ENCODE measurements around the gene PDE4D. TPM values are rescaled to one million over a fixed set of nuclear protein-coding genes. Genes with fewer than 3 reads are reported as not detected.

The PDE4D gene
- total RNA-seq, 1 experiment from 2014 or later, result 2.4 TPM

GRCh38 chr5:59088546-59088945, 805.0 kb downstream of the PDE4D start:
- no peak for ATAC-seq
- ChIA-PET CTCF (no interaction called here), POLR2A (no interaction called here)
- no peaks in the 10 kb centered on the region for H3K4me1 ChIP-seq (ENCODE audit: control insufficient read depth, insufficient read depth, low read length)
- H3K27me3 ChIP-seq (ENCODE audit: control insufficient read depth, insufficient read depth, low read length), result no peaks in the 10 kb centered on the region; the same call in 1 of the 2 replicates
- BruUV-seq (replicated peaks), result no TSS peak
- H3K36me3 ChIP-seq (ENCODE audit: control insufficient read depth, insufficient read depth, low read length), result no peaks in the 10 kb centered on the region
- H3K4me3 ChIP-seq (ENCODE audit: low read depth in 2 of 2, low read length in 2 of 2), result no peak overlapping the region
- DNase-seq (ENCODE audit: low read depth, low spot score), result no peak
- no peak overlapping the region for H3K27ac ChIP-seq (ENCODE audit: low read length)
- no peak for TF ChIP-seq REST (IDR thresholded peaks at IDR 0.05; ENCODE audit: insufficient read depth in 1 of 2, low read depth in 2 of 2, low read length in 1 of 2)
- no peak for TF ChIP-seq CTCF (IDR thresholded peaks at IDR 0.05)
- TF ChIP-seq SIN3A (IDR thresholded peaks at IDR 0.05; ENCODE audit: borderline replicate concordance, insufficient read depth, low read depth, low read length), result no peak
- TF ChIP-seq POLR2AphosphoS5 (IDR thresholded peaks at IDR 0.05; ENCODE audit: low read depth, low read length), result no peak
- TF ChIP-seq TCF7L2 (IDR thresholded peaks at IDR 0.05; ENCODE audit: low read depth, low read length), result no peak
- no peaks in the 10 kb centered on the region for H3K9me3 ChIP-seq (ENCODE audit: control insufficient read depth, insufficient read depth, low read depth, low read length)
- in situ Hi-C loops (cut with HindIII; ENCODE audit: low pct_unique_long_range_greater_than_20kb, low sequenced_read_pairs) (no loop called here), intact Hi-C loops (cut with micrococcal nuclease; ENCODE audit: unreplicated experiment) (no loop called here)

GRCh38 chr5:59086024-59086423, 807.5 kb downstream of the PDE4D start:
- Histone ChIP-seq H3K27me3 (ENCODE audit: control insufficient read depth, insufficient read depth, low read length) (no peaks in the 10 kb centered on the region; the same call in 1 of the 2 replicates), H3K27ac (ENCODE audit: low read length) (no peak overlapping the region), H3K9me3 (ENCODE audit: control insufficient read depth, insufficient read depth, low read depth, low read length) (no peaks in the 10 kb centered on the region), H3K4me3 (ENCODE audit: low read depth in 2 of 2, low read length in 2 of 2) (no peak overlapping the region), H3K4me1 (ENCODE audit: control insufficient read depth, insufficient read depth, low read length) (no peaks in the 10 kb centered on the region), H3K36me3 (ENCODE audit: control insufficient read depth, insufficient read depth, low read length) (no peaks in the 10 kb centered on the region)
- in situ Hi-C loops (cut with HindIII; ENCODE audit: low pct_unique_long_range_greater_than_20kb, low sequenced_read_pairs) (no loop called here), intact Hi-C loops (cut with micrococcal nuclease; ENCODE audit: unreplicated experiment) (no loop called here)
- DNase-seq (ENCODE audit: low read depth, low spot score) (no peak), ATAC-seq (no peak)
- TF ChIP-seq SIN3A (IDR thresholded peaks at IDR 0.05; ENCODE audit: borderline replicate concordance, insufficient read depth, low read depth, low read length) (no peak), REST (IDR thresholded peaks at IDR 0.05; ENCODE audit: insufficient read depth in 1 of 2, low read depth in 2 of 2, low read length in 1 of 2) (no peak), TCF7L2 (IDR thresholded peaks at IDR 0.05; ENCODE audit: low read depth, low read length) (no peak), POLR2AphosphoS5 (IDR thresholded peaks at IDR 0.05; ENCODE audit: low read depth, low read length) (no peak), CTCF (IDR thresholded peaks at IDR 0.05) (no peak)
- POLR2A ChIA-PET, result no interaction called here
- BruUV-seq (replicated peaks), result no TSS peak
- CTCF ChIA-PET, result no interaction called here
